PC-3 (cell line): ENCODE measurements around the gene S1PR2.

Experiments
- EZH2phosphoT487 ChIP-seq: fragments of 300-600 bp; sonication (generic); IDR thresholded peaks from 2 replicates; pipeline ENCODE4 v1.6.1; 2018; ENCODE audit warnings: mild to moderate bottlenecking, antibody characterized with exemption, low read length, borderline replicate concordance
- TF ChIP-seq, protein P1 (sequence below): fragments of 300-600 bp; sonication (generic); conservative IDR thresholded peaks from 2 replicates; pipeline ENCODE4 v1.5.1; 2017; ENCODE audit warnings: antibody characterized with exemption, low read depth, mild to moderate bottlenecking, low read length

- TF ChIP-seq, protein P1, sequence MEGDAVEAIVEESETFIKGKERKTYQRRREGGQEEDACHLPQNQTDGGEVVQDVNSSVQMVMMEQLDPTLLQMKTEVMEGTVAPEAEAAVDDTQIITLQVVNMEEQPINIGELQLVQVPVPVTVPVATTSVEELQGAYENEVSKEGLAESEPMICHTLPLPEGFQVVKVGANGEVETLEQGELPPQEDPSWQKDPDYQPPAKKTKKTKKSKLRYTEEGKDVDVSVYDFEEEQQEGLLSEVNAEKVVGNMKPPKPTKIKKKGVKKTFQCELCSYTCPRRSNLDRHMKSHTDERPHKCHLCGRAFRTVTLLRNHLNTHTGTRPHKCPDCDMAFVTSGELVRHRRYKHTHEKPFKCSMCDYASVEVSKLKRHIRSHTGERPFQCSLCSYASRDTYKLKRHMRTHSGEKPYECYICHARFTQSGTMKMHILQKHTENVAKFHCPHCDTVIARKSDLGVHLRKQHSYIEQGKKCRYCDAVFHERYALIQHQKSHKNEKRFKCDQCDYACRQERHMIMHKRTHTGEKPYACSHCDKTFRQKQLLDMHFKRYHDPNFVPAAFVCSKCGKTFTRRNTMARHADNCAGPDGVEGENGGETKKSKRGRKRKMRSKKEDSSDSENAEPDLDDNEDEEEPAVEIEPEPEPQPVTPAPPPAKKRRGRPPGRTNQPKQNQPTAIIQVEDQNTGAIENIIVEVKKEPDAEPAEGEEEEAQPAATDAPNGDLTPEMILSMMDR = no peak
- no peak for TF ChIP-seq EZH2phosphoT487
Observed at GRCh38 chr19:10245189-10245939, 14.2 kb upstream of the S1PR2 start.
